Right lobe of liver (tissue), 4 donors: ENCODE measurements around the gene RFESD.

Experiments
- POLR2A ChIP-seq: fragments of 450-650 bp; IDR thresholded peaks from one replicate; pipeline ENCODE4 v1.6.1; 2017; ENCODE audit warnings: antibody characterized with exemption, mild to moderate bottlenecking
- TF ChIP-seq, protein P1 (sequence below), 4 donors: fragments of 200-600 bp in 3 of 4; fragments of 450-650 bp in 1 of 4; IDR thresholded peaks; one replicate each; pipeline versions ENCODE4 v1.5.1 to v1.8.0; 2016 to 2022; ENCODE audit warnings: antibody characterized with exemption in 4 of 4, mild to moderate bottlenecking in 2 of 4
- donor health status: DM: no; HTN: no; CAD: no.
- donor health status: DM: no; HTN: no; CAD: no.
- donor health status: DM: no; HTN: yes; CAD: no.

DNA sequence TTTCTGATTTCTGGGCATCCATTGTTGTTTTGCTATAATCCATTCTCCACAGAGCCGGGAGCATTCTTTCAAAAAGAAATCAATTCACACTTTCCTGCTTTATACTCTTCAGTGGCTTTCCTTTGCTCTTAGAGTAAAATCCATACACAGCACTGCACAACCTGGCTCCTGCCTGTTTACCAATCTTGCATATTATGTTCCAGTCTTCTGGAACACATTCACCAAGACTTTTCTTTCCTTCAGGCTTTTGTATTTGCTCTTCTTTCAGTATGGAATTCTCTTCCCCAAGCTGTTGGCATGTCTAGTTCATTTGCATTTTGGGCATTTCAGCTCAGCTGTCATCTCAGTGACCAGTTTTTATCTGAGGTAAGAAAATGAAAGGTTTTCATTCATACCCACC, 6.3 kb downstream of the RFESD start:
- TF ChIP-seq POLR2A: no peak
- TF ChIP-seq, protein P1, sequence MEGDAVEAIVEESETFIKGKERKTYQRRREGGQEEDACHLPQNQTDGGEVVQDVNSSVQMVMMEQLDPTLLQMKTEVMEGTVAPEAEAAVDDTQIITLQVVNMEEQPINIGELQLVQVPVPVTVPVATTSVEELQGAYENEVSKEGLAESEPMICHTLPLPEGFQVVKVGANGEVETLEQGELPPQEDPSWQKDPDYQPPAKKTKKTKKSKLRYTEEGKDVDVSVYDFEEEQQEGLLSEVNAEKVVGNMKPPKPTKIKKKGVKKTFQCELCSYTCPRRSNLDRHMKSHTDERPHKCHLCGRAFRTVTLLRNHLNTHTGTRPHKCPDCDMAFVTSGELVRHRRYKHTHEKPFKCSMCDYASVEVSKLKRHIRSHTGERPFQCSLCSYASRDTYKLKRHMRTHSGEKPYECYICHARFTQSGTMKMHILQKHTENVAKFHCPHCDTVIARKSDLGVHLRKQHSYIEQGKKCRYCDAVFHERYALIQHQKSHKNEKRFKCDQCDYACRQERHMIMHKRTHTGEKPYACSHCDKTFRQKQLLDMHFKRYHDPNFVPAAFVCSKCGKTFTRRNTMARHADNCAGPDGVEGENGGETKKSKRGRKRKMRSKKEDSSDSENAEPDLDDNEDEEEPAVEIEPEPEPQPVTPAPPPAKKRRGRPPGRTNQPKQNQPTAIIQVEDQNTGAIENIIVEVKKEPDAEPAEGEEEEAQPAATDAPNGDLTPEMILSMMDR (IDR thresholded peaks at IDR 0.05): no peak
